GM12878 (cell line): ENCODE measurements around the gene NPTX1.

Experiments
- BHLHE40 ChIP-seq, 2 experiments: fragments of 450-650 bp in 1 of 2; IDR thresholded peaks; 2 replicates each; pipeline ENCODE4 v1.6.1; 2011 to 2017; ENCODE audit warnings: low read depth in 2 of 2, borderline replicate concordance in 1 of 2, improper control_type of control experiment in 1 of 2, low read length in 1 of 2, mild to moderate bottlenecking in 1 of 2
- BMI1 ChIP-seq: fragments of 450-650 bp; IDR thresholded peaks from 2 replicates; pipeline ENCODE4 v1.6.1; 2016; ENCODE audit warnings: mild to moderate bottlenecking, moderate library complexity, borderline replicate concordance
- EZH2 ChIP-seq: IDR thresholded peaks from 2 replicates; pipeline ENCODE4 v1.6.1; 2012; ENCODE audit warnings: low read depth, mild to moderate bottlenecking, control low read depth, inconsistent platforms, low read length, borderline replicate concordance; ENCODE audit not compliant: control insufficient read depth
- KDM1A ChIP-seq: fragments of 200-600 bp; sonication (generic); IDR thresholded peaks from 2 replicates; pipeline ENCODE4 v1.6.1; 2016; ENCODE audit warnings: borderline replicate concordance
- MTA3 ChIP-seq: IDR thresholded peaks from 2 replicates; pipeline ENCODE4 v1.6.1; 2012; ENCODE audit warnings: low read length, inconsistent platforms, borderline replicate concordance
- NFIC ChIP-seq: IDR thresholded peaks from 2 replicates; pipeline ENCODE4 v1.6.1; 2012; ENCODE audit warnings: low read depth, mild to moderate bottlenecking, inconsistent platforms, low read length, moderate library complexity
- POLR2A ChIP-seq: IDR thresholded peaks from 2 replicates; pipeline ENCODE4 v1.6.1; 2011; ENCODE audit warnings: low read depth, mild to moderate bottlenecking, low read length
- RCOR1 ChIP-seq: conservative IDR thresholded peaks from 2 replicates; pipeline ENCODE4 v1.6.1; 2012; ENCODE audit warnings: low read depth, low read length, improper control_type of control experiment
- SIN3A ChIP-seq: IDR thresholded peaks from 2 replicates; pipeline ENCODE4 v1.6.1; 2012; ENCODE audit warnings: low read depth, low read length, improper control_type of control experiment
- TARDBP ChIP-seq: IDR thresholded peaks from 2 replicates; pipeline ENCODE4 v1.6.1; 2016; ENCODE audit warnings: borderline replicate concordance
- ZNF24 ChIP-seq: fragments of 450-650 bp; IDR thresholded peaks from 2 replicates; pipeline ENCODE4 v1.6.1; 2017; ENCODE audit warnings: antibody characterized with exemption, mild to moderate bottlenecking
- TF ChIP-seq, protein P1 (sequence below): IDR thresholded peaks from 2 replicates; pipeline ENCODE4 v1.6.1; 2011; ENCODE audit warnings: low read depth, mild to moderate bottlenecking, low read length, moderate library complexity, borderline replicate concordance; ENCODE audit errors: extremely low read depth
- TF ChIP-seq, protein P2 (sequence below): IDR thresholded peaks from 2 replicates; pipeline ENCODE4 v1.6.1; 2011; ENCODE audit warnings: borderline replicate concordance, low read depth, mild to moderate bottlenecking, moderate library complexity, low read length; ENCODE audit not compliant: insufficient read depth, poor library complexity, severe bottlenecking
- TF ChIP-seq, protein P3 (sequence below), 3 experiments: IDR thresholded peaks in 2 of 3; conservative IDR thresholded peaks in 1 of 3; 2 replicates each; pipeline ENCODE4 v1.5.1; 2011; ENCODE audit warnings: low read depth in 3 of 3, low read length in 3 of 3, mild to moderate bottlenecking in 3 of 3, control low read depth in 2 of 3, moderate library complexity in 2 of 3, inconsistent platforms in 1 of 3, mixed read lengths in 1 of 3; ENCODE audit not compliant: control insufficient read depth in 2 of 3, insufficient read depth in 1 of 3; ENCODE audit errors: extremely low read depth in 1 of 3

DNA sequence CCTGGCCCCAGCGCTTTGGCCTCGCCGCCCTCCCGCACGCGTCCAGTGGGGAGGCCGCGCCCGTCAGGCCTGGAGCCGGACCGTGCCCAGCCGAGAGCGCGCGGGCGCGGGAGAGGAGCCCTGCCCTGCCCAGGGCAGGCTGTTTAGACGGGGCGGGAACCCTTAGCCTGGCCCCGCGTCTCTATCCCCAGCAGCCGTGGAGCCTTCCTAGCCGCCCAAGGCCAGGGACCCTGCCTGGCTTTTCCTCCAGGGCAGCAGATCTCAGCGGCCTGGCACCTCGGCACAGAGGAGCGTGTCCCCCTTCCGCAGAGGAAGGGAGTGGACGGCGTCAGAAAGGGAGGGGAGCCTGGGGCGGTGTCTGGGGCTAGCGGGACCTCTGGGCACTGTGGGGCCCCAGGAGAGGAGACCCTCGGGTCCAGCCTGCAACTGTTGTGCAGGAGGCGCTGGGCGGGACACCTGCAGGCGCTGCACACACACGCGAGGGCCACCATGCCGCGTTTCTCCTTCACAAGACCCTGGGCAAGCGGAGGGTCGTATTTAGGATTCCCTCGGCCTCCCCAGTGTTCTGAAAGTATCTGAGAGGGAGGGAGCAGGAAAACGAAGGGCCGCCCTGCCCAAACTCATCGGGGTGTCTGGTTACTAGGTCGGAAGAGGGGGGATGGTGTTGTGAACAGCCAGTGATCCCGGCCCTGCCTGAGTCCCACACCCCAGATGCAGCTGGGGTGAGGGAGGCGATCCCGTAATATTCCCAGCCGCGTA is 2.3 kb upstream of the NPTX1 start:
- TF ChIP-seq EZH2 (no peak), BHLHE40 (IDR thresholded peaks at IDR 0.05; ENCODE audit: borderline replicate concordance in 1 of 2, low read depth in 2 of 2, low read length in 1 of 2) (no peak), KDM1A (no peak), POLR2A (no peak), RCOR1 (no peak), MTA3 (no peak), NFIC (no peak), BMI1 (no peak), TARDBP (no peak), ZNF24 (no peak), SIN3A (no peak)
- TF ChIP-seq, protein P1, sequence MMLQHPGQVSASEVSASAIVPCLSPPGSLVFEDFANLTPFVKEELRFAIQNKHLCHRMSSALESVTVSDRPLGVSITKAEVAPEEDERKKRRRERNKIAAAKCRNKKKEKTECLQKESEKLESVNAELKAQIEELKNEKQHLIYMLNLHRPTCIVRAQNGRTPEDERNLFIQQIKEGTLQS = no peak
- TF ChIP-seq, protein P2, sequence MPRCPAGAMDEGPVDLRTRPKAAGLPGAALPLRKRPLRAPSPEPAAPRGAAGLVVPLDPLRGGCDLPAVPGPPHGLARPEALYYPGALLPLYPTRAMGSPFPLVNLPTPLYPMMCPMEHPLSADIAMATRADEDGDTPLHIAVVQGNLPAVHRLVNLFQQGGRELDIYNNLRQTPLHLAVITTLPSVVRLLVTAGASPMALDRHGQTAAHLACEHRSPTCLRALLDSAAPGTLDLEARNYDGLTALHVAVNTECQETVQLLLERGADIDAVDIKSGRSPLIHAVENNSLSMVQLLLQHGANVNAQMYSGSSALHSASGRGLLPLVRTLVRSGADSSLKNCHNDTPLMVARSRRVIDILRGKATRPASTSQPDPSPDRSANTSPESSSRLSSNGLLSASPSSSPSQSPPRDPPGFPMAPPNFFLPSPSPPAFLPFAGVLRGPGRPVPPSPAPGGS = no peak
- TF ChIP-seq, protein P3, sequence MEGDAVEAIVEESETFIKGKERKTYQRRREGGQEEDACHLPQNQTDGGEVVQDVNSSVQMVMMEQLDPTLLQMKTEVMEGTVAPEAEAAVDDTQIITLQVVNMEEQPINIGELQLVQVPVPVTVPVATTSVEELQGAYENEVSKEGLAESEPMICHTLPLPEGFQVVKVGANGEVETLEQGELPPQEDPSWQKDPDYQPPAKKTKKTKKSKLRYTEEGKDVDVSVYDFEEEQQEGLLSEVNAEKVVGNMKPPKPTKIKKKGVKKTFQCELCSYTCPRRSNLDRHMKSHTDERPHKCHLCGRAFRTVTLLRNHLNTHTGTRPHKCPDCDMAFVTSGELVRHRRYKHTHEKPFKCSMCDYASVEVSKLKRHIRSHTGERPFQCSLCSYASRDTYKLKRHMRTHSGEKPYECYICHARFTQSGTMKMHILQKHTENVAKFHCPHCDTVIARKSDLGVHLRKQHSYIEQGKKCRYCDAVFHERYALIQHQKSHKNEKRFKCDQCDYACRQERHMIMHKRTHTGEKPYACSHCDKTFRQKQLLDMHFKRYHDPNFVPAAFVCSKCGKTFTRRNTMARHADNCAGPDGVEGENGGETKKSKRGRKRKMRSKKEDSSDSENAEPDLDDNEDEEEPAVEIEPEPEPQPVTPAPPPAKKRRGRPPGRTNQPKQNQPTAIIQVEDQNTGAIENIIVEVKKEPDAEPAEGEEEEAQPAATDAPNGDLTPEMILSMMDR (IDR thresholded peaks at IDR 0.05 in 2 of 3, conservative IDR thresholded peaks at IDR 0.05 in 1 of 3; ENCODE audit: control insufficient read depth in 2 of 3, extremely low read depth in 1 of 3, insufficient read depth in 1 of 3, low read depth in 3 of 3, low read length in 3 of 3) = no peak
